Measurements from ENCODE around the gene ALMS1. TPM values are rescaled to one million over a fixed set of nuclear protein-coding genes. Genes with fewer than 3 reads are reported as not detected.

The ALMS1 gene
- total and polyA plus RNA-seq, 9 of the 15 experiments (the other 6 are each of a cell fraction or from before 2014, with no cell fraction given): 1.4 to 26.3 (median 13.6) TPM

DNA sequence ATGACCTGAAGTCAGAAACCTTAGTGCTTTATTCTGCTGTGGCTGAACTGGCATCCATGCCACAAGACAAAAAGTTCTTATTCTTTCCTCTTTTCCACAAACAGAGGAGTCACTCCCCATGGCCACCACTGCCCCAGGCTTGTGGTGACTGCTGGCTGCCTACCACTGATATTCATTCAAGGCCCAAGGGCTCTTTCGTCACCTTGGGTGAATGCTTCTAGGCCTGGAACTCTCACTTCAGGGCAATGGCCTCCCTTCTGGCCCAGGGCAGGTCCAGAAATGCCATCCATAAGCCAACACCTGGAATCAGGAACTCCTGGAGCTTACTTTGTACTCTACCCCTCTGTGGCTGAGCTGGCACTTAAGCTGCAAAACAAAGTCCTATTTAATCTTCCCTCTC lies 146.7 kb downstream of the ALMS1 start:
- Histone ChIP-seq H3K27me3 (ENCODE audit: control insufficient read depth in 2 of 2, insufficient read depth in 2 of 2, low read length in 2 of 2) (no peaks in the 10 kb centered on the region), H3K9ac (ENCODE audit: insufficient read depth in 1 of 2, low read depth in 2 of 2, low read length in 2 of 2) (no peak overlapping the region), H3K9me3 (replicated peaks; ENCODE audit: control insufficient read depth, insufficient read depth, low read depth, low read length) (peaks cover 2% of the 10 kb centered on the region), H3K36me3 (ENCODE audit: control insufficient read depth, insufficient read depth, low read length) (no peaks in the 10 kb centered on the region; the same call in 2 of the 3 replicates), H3K27ac (ENCODE audit: extremely low read depth, low read depth, low read length) (no peak overlapping the region), H3K4me2 (ENCODE audit: insufficient read depth, low read length) (no peak overlapping the region), H3K9me1 (ENCODE audit: control insufficient read depth, insufficient read depth, low read length) (no peaks in the 10 kb centered on the region), H2AFZ (ENCODE audit: low read depth, low read length) (no peak overlapping the region), H3K4me1 (replicated peaks in 1 of 2; ENCODE audit: control insufficient read depth in 2 of 2, insufficient read depth in 2 of 2, low read length in 2 of 2) (no peaks in the 10 kb centered on the region), H4K20me1 (replicated peaks; ENCODE audit: control insufficient read depth, insufficient read depth, low read length) (no peaks in the 10 kb centered on the region), H3K79me2 (ENCODE audit: control insufficient read depth, insufficient read depth, low read length) (no peaks in the 10 kb centered on the region), H3K4me3 (no peak overlapping the region)
- FAIRE-seq (no peak), ATAC-seq (no peak), DNase-seq (ENCODE audit: extremely low read depth in 1 of 4, low spot score in 3 of 4) (no peak)
- 40% methylated on average over 1 of the region's 1 CpG for WGBS (ENCODE audit: insufficient coverage, low coverage, missing lambda C conversion rate)
- CTCF ChIA-PET (ENCODE audit: low intra/inter-chr PET ratio): no interaction called here
- POLR2A ChIA-PET: no interaction called here
- no TSS peak for BruUV-seq (replicated peaks)
- intact Hi-C loops (cut with micrococcal nuclease): no loop called here
- no peak for TF ChIP-seq CC2D1A (IDR thresholded peaks at IDR 0.05)
- TF ChIP-seq, protein P1, sequence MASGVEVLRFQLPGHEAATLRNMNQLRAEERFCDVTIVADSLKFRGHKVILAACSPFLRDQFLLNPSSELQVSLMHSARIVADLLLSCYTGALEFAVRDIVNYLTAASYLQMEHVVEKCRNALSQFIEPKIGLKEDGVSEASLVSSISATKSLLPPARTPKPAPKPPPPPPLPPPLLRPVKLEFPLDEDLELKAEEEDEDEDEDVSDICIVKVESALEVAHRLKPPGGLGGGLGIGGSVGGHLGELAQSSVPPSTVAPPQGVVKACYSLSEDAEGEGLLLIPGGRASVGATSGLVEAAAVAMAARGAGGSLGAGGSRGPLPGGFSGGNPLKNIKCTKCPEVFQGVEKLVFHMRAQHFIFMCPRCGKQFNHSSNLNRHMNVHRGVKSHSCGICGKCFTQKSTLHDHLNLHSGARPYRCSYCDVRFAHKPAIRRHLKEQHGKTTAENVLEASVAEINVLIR (CRISPR knock-in tag; IDR thresholded peaks at IDR 0.05): no peak
- no peak for TF ChIP-seq ZKSCAN8 (CRISPR knock-in tag; IDR thresholded peaks at IDR 0.05)
- TF ChIP-seq SETDB1 (IDR thresholded peaks at IDR 0.05; ENCODE audit: low read length): no peak
- no peak for TF ChIP-seq RUNX1 (IDR thresholded peaks at IDR 0.05; ENCODE audit: low read depth)
- no peak for TF ChIP-seq TARDBP (IDR thresholded peaks at IDR 0.05)
- TF ChIP-seq, protein P2, sequence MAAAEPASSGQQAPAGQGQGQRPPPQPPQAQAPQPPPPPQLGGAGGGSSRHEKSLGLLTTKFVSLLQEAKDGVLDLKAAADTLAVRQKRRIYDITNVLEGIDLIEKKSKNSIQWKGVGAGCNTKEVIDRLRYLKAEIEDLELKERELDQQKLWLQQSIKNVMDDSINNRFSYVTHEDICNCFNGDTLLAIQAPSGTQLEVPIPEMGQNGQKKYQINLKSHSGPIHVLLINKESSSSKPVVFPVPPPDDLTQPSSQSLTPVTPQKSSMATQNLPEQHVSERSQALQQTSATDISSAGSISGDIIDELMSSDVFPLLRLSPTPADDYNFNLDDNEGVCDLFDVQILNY (CRISPR knock-in tag; IDR thresholded peaks at IDR 0.05): no peak
- TF ChIP-seq ARHGAP35 (IDR thresholded peaks at IDR 0.05; ENCODE audit: partially characterized antibody): no peak
- TF ChIP-seq, protein P3, sequence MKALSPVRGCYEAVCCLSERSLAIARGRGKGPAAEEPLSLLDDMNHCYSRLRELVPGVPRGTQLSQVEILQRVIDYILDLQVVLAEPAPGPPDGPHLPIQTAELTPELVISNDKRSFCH (CRISPR knock-in tag; IDR thresholded peaks at IDR 0.05): no peak
- TF ChIP-seq, protein P3 (tag; IDR thresholded peaks at IDR 0.05): no peak
- TF ChIP-seq DIDO1 (tag; IDR thresholded peaks at IDR 0.05; ENCODE audit: low read depth): no peak
- TF ChIP-seq, protein P4, sequence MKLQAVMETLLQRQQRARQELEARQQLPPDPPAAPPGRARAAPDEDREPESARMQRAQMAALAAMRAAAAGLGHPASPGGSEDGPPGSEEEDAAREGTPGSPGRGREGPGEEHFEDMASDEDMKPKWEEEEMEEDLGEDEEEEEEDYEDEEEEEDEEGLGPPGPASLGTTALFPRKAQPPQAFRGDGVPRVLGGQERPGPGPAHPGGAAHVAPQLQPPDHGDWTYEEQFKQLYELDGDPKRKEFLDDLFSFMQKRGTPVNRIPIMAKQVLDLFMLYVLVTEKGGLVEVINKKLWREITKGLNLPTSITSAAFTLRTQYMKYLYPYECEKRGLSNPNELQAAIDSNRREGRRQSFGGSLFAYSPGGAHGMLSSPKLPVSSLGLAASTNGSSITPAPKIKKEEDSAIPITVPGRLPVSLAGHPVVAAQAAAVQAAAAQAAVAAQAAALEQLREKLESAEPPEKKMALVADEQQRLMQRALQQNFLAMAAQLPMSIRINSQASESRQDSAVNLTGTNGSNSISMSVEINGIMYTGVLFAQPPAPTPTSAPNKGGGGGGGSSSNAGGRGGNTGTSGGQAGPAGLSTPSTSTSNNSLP (IDR thresholded peaks at IDR 0.05; ENCODE audit: borderline replicate concordance, low read depth, low read length): no peak
- no peak for TF ChIP-seq BRD9 (IDR thresholded peaks at IDR 0.05; ENCODE audit: low read depth, partially characterized antibody)
- TF ChIP-seq MAFK (IDR thresholded peaks at IDR 0.05; ENCODE audit: low read length): no peak
- in situ Hi-C loops (cut with MboI): no loop called here

Data from K562 (cell line).